HepG2 (cell line): ENCODE data around the gene CDO1. TPM values are rescaled to one million over a fixed set of nuclear protein-coding genes. Genes with fewer than 3 reads are reported as not detected.

ENCODE experiments used
- EZH2 ChIP-seq: conservative IDR thresholded peaks from 2 replicates; pipeline ENCODE4 v1.6.1; 2012; ENCODE audit warnings: mild to moderate bottlenecking, low read depth, low read length, moderate library complexity
- KDM1A ChIP-seq: IDR thresholded peaks from 2 replicates; pipeline ENCODE4 v1.6.1; 2016; ENCODE audit warnings: missing compliant biosample characterization
- MIER2 ChIP-seq: IDR thresholded peaks from 2 replicates; pipeline ENCODE4 v1.6.1; 2016; ENCODE audit warnings: missing biosample characterization, missing genetic modification reagents
- MXD4 ChIP-seq: IDR thresholded peaks from 2 replicates; pipeline ENCODE4 v1.6.1; 2016; ENCODE audit warnings: mild to moderate bottlenecking, missing biosample characterization, missing genetic modification reagents
- MYC ChIP-seq: sonication (generic); formaldehyde crosslinking; IDR thresholded peaks from 2 replicates; pipeline ENCODE4 v1.9.0; 2021; ENCODE audit warnings: missing genetic modification reagents, borderline replicate concordance
- NPAS2 ChIP-seq: sonication (generic); formaldehyde crosslinking; IDR thresholded peaks from 2 replicates; pipeline ENCODE4 v1.8.0; 2022; ENCODE audit warnings: mild to moderate bottlenecking, missing genetic modification reagents, borderline replicate concordance
- PITX1 ChIP-seq: sonication (generic); formaldehyde crosslinking; IDR thresholded peaks from 2 replicates; pipeline ENCODE4 v1.5.1; 2020; ENCODE audit warnings: mild to moderate bottlenecking, missing genetic modification reagents
- POLR2A ChIP-seq, 2 experiments: IDR thresholded peaks; 2 replicates each; pipeline ENCODE4 v1.6.1; 2011; ENCODE audit warnings: low read depth in 2 of 2, low read length in 2 of 2, mild to moderate bottlenecking in 1 of 2, moderate library complexity in 1 of 2; ENCODE audit not compliant: insufficient read depth in 1 of 2
- SCMH1 ChIP-seq: sonication (generic); formaldehyde crosslinking; IDR thresholded peaks from 2 replicates; pipeline ENCODE4 v1.9.0; 2021; ENCODE audit warnings: missing genetic modification reagents, mild to moderate bottlenecking, borderline replicate concordance
- SOX13 ChIP-seq, 3 experiments: fragments of 450-650 bp in 1 of 3; sonication (generic) in 1 of 3; formaldehyde crosslinking in 1 of 3; IDR thresholded peaks in 2 of 3; conservative IDR thresholded peaks in 1 of 3; 2 replicates each; pipeline versions ENCODE4 v1.5.0 to v1.6.1; 2016 to 2020; ENCODE audit warnings: antibody characterized with exemption in 1 of 3, mild to moderate bottlenecking in 1 of 3, missing compliant biosample characterization in 1 of 3, missing genetic modification reagents in 1 of 3, moderate library complexity in 1 of 3
- SRSF4 ChIP-seq: fragments of 200-400 bp; formaldehyde crosslinking; IDR thresholded peaks from one replicate; pipeline ENCODE4 v1.6.1; 2018; ENCODE audit warnings: mild to moderate bottlenecking, low read depth, low read length, moderate library complexity; ENCODE audit not compliant: poor library complexity, severe bottlenecking
- SRSF9 ChIP-seq: fragments of 200-400 bp; formaldehyde crosslinking; IDR thresholded peaks from 2 replicates; pipeline ENCODE4 v1.6.1; 2018; ENCODE audit warnings: borderline replicate concordance, mild to moderate bottlenecking, low read depth, low read length; ENCODE audit not compliant: insufficient read depth, poor library complexity, severe bottlenecking
- TBP ChIP-seq: sonication (generic); formaldehyde crosslinking; IDR thresholded peaks from 2 replicates; pipeline ENCODE4 v1.5.0; 2020; ENCODE audit warnings: missing genetic modification reagents
- TCF12 ChIP-seq, 2 experiments: fragments of 450-650 bp in 1 of 2; sonication (generic) in 1 of 2; formaldehyde crosslinking in 1 of 2; IDR thresholded peaks; 2 replicates each; pipeline versions ENCODE4 v1.6.1 to v1.8.0; 2017 to 2022; ENCODE audit warnings: antibody characterized with exemption in 1 of 2, mild to moderate bottlenecking in 1 of 2, missing genetic modification reagents in 1 of 2, moderate library complexity in 1 of 2
- TCF7 ChIP-seq: sonication (generic); IDR thresholded peaks from 2 replicates; pipeline ENCODE4 v1.6.1; 2016; ENCODE audit warnings: antibody characterized with exemption, low read depth
- XRCC5 ChIP-seq: fragments of 200-400 bp; formaldehyde crosslinking; optimal IDR thresholded peaks from 2 replicates; pipeline ENCODE3; 2017; ENCODE audit warnings: mild to moderate bottlenecking, low read length
- ZBTB7B ChIP-seq: sonication (generic); formaldehyde crosslinking; IDR thresholded peaks from 2 replicates; pipeline ENCODE4 v1.4.0; 2020; ENCODE audit warnings: missing genetic modification reagents
- ZEB1 ChIP-seq: IDR thresholded peaks from 2 replicates; pipeline ENCODE4 v1.6.1; 2012; ENCODE audit warnings: mild to moderate bottlenecking, low read depth, inconsistent platforms; ENCODE audit not compliant: insufficient replicate concordance
- ZNF232 ChIP-seq: sonication (generic); formaldehyde crosslinking; IDR thresholded peaks from 2 replicates; pipeline ENCODE4 v1.4.0; 2020; ENCODE audit warnings: missing genetic modification reagents, borderline replicate concordance
- ZNF33B ChIP-seq: sonication (generic); formaldehyde crosslinking; IDR thresholded peaks from 2 replicates; pipeline ENCODE4 v1.5.1; 2020; ENCODE audit warnings: mild to moderate bottlenecking, missing genetic modification reagents
- ZNF564 ChIP-seq: sonication (generic); formaldehyde crosslinking; IDR thresholded peaks from 2 replicates; pipeline ENCODE4 v1.8.1; 2023; ENCODE audit warnings: mild to moderate bottlenecking, missing genetic modification reagents
- ZNF615 ChIP-seq: sonication (generic); formaldehyde crosslinking; IDR thresholded peaks from 2 replicates; pipeline ENCODE4 v1.5.0; 2020; ENCODE audit warnings: mild to moderate bottlenecking, missing genetic modification reagents, borderline replicate concordance
- ZNF674 ChIP-seq: sonication (generic); formaldehyde crosslinking; IDR thresholded peaks from 2 replicates; pipeline ENCODE4 v1.5.0; 2020; ENCODE audit warnings: low read depth, mild to moderate bottlenecking, missing genetic modification reagents
- ZNF720 ChIP-seq: sonication (generic); formaldehyde crosslinking; IDR thresholded peaks from 2 replicates; pipeline ENCODE4 v1.4.0; 2020; ENCODE audit warnings: missing genetic modification reagents
- polyA plus RNA-seq, 8 experiments: library from polyadenylated mRNA; depleted of rRNA in 3 of 8; stranded (reverse) in 7 of 8; unstranded in 1 of 8; fragments of >200 nt; fragmentation: Illumina TruSeq in 4 of 8; extraction: Trizol in 4 of 8; gene quantifications; 2 replicates each; pipeline versions ENCODE4 v1.2.1 to v1.2.3, GENCODE V29; 2011 to 2016; ENCODE audit warnings: low read depth in 4 of 8, missing spikeins in 1 of 8, mixed read lengths in 1 of 8; ENCODE audit not compliant: insufficient read depth in 1 of 8
- total RNA-seq, 5 experiments: library from RNA; depleted of rRNA; stranded (reverse); fragments of >200 nt; fragmentation: Illumina TruSeq; extraction: Trizol; gene quantifications; 2 replicates each; pipeline ENCODE4 v1.2.3, GENCODE V29; 2016; ENCODE audit warnings: low read depth in 1 of 5
- TF ChIP-seq, protein P1 (sequence below): sonication (generic); formaldehyde crosslinking; IDR thresholded peaks from 2 replicates; pipeline ENCODE4 v1.5.0; 2020; ENCODE audit warnings: mild to moderate bottlenecking, missing genetic modification reagents
- TF ChIP-seq, protein P2 (sequence below): sonication (generic); formaldehyde crosslinking; IDR thresholded peaks from 2 replicates; pipeline ENCODE4 v1.4.0; 2020; ENCODE audit warnings: missing genetic modification reagents, borderline replicate concordance
- TF ChIP-seq, protein P3 (sequence below): sonication (generic); formaldehyde crosslinking; IDR thresholded peaks from 2 replicates; pipeline ENCODE4 v1.4.0; 2020; ENCODE audit warnings: mild to moderate bottlenecking, missing genetic modification reagents

Gene CDO1
- total and polyA plus RNA-seq, 2 of the 13 experiments (the other 11 are each of a cell fraction or from before 2014, with no cell fraction given) = 3.2 to 4.4 TPM

DNA sequence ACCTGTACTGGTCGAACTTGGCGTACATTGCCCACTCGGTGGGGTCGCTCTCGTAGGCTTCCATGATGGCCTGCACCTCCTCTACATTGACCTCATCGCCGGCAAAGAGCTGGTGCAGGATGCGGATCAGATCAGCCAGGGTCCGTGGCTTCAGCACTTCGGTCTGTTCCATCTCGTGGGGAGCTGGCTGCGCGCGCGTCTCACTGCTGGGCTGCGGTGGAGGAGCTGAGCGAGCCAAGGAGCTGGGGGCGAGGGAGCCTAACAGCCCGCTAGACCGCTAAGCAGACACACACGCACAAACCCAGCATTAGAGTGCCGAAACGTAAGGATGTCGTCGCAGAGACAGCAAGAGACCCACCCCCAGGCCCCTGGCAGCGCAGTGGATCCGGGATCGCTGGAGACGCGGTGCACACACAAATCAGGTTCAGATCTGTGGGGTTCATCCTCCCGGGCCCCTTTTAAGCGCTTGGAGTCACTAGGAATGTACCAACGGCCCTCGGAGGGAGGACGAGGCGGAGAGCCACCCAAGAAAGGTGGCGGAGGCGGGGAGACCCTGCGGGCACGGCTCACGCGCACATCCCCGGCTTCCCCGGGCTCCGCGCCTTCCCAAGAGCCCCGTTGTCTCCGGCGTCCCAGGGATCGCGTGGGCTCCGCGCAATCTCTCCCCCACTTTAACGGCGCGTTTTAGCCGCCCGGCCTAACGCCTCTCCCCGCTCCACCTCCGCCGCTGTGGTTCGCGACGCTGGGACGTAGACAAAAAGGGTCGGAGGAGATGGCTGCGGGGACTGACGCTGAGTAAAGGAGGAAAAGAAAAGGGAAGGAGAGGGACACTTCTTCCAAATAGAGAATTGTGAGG is at the start of gene CDO1 (continued):
- TF ChIP-seq MYC (CRISPR knock-in tag) = no peak
- TF ChIP-seq NPAS2 (CRISPR knock-in tag) = no peak
- TF ChIP-seq TBP (CRISPR knock-in tag) = no peak
- no peak for TF ChIP-seq ZEB1
- no peak for TF ChIP-seq MIER2 (CRISPR knock-in tag)
- TF ChIP-seq SOX13 (IDR thresholded peaks at IDR 0.05) = no peak
- TF ChIP-seq SOX13 (CRISPR knock-in tag; conservative IDR thresholded peaks at IDR 0.05 in 1 of 2, IDR thresholded peaks at IDR 0.05 in 1 of 2) = no peak
- TF ChIP-seq EZH2 = 0 out of 2 replicates have a peak, but pooled peaks have one; percentile 46
- TF ChIP-seq, protein P1, sequence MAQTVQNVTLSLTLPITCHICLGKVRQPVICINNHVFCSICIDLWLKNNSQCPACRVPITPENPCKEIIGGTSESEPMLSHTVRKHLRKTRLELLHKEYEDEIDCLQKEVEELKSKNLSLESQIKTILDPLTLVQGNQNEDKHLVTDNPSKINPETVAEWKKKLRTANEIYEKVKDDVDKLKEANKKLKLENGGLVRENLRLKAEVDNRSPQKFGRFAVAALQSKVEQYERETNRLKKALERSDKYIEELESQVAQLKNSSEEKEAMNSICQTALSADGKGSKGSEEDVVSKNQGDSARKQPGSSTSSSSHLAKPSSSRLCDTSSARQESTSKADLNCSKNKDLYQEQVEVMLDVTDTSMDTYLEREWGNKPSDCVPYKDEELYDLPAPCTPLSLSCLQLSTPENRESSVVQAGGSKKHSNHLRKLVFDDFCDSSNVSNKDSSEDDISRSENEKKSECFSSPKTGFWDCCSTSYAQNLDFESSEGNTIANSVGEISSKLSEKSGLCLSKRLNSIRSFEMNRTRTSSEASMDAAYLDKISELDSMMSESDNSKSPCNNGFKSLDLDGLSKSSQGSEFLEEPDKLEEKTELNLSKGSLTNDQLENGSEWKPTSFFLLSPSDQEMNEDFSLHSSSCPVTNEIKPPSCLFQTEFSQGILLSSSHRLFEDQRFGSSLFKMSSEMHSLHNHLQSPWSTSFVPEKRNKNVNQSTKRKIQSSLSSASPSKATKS (CRISPR knock-in tag) = no peak
- TF ChIP-seq KDM1A (CRISPR knock-in tag) = no peak
- no peak for TF ChIP-seq ZBTB7B (CRISPR knock-in tag)
- TF ChIP-seq, protein P2, sequence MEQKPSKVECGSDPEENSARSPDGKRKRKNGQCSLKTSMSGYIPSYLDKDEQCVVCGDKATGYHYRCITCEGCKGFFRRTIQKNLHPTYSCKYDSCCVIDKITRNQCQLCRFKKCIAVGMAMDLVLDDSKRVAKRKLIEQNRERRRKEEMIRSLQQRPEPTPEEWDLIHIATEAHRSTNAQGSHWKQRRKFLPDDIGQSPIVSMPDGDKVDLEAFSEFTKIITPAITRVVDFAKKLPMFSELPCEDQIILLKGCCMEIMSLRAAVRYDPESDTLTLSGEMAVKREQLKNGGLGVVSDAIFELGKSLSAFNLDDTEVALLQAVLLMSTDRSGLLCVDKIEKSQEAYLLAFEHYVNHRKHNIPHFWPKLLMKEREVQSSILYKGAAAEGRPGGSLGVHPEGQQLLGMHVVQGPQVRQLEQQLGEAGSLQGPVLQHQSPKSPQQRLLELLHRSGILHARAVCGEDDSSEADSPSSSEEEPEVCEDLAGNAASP (CRISPR knock-in tag) = no peak
- no peak for TF ChIP-seq ZNF33B
- TF ChIP-seq ZNF674 (CRISPR knock-in tag) = no peak
- 0 out of 2 replicates have a peak, but pooled peaks have one; percentile 14 for TF ChIP-seq ZNF232
- no peak for TF ChIP-seq SRSF4
- TF ChIP-seq MXD4 (CRISPR knock-in tag) = no peak
- TF ChIP-seq TCF7 = no peak
- TF ChIP-seq, protein P3, sequence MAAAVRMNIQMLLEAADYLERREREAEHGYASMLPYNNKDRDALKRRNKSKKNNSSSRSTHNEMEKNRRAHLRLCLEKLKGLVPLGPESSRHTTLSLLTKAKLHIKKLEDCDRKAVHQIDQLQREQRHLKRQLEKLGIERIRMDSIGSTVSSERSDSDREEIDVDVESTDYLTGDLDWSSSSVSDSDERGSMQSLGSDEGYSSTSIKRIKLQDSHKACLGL = peak; percentile 23; the same call in 1 of the 2 replicates
- peak; percentile 28 for TF ChIP-seq XRCC5
- no peak for TF ChIP-seq PITX1
- TF ChIP-seq SRSF9 = no peak
- no peak for TF ChIP-seq ZNF720 (CRISPR knock-in tag)
- peak; percentile 67; the same call in 1 of the 2 replicates for TF ChIP-seq SCMH1 (CRISPR knock-in tag)
- peak; percentile 81 to 94 for TF ChIP-seq POLR2A (IDR thresholded peaks at IDR 0.05; ENCODE audit: insufficient read depth in 1 of 2, low read depth in 2 of 2, low read length in 2 of 2)
- no peak for TF ChIP-seq ZNF615 (CRISPR knock-in tag)
- TF ChIP-seq ZNF564 (CRISPR knock-in tag) = no peak
- no peak for TF ChIP-seq TCF12 (IDR thresholded peaks at IDR 0.05)
- no peak for TF ChIP-seq TCF12 (CRISPR knock-in tag; IDR thresholded peaks at IDR 0.05)
